ENCODE data around the gene PTP4A1. TPM values are rescaled to one million over a fixed set of nuclear protein-coding genes. Genes with fewer than 3 reads are reported as not detected.

The PTP4A1 gene
- total RNA-seq, 1 donor from 2014 or later, result 108 TPM

DNA sequence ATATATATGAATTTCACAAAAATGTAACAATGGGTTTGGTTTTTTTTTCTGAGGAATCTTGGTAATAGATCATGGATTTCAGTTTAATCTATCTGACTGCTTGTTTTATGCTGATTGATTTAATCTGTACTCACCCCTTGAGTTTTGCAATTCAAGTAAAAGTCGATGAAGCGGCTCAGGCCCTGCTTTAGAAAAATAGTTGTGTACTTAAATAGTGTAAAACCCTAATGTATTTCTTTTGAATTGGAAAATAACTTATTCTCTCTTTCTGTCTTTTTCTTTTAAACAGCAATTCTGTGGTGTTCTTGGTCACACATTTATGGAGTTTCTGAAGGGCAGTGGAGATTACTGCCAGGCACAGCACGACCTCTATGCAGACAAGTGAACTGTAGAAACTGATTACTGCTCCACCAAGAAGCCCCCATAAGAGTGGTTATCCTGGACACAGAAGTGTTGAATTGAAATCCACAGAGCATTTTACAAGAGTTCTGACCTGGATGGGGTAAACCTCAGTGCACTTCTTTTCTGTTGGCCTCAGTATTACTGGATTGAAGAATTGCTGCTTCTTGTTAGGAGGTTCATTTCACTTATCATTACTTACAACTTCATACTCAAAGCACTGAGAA lies 4.0 kb downstream of the PTP4A1 start:
- peaks cover 38% of the 10 kb centered on the region for H3K4me1 Mint-ChIP-seq (ENCODE audit: low read depth)
- H3K4me3 Mint-ChIP-seq (ENCODE audit: unreplicated experiment), result peak overlapping the region; percentile 19
- no peak for DNase-seq (ENCODE audit: low spot score)
- TF ChIP-seq, protein P1, sequence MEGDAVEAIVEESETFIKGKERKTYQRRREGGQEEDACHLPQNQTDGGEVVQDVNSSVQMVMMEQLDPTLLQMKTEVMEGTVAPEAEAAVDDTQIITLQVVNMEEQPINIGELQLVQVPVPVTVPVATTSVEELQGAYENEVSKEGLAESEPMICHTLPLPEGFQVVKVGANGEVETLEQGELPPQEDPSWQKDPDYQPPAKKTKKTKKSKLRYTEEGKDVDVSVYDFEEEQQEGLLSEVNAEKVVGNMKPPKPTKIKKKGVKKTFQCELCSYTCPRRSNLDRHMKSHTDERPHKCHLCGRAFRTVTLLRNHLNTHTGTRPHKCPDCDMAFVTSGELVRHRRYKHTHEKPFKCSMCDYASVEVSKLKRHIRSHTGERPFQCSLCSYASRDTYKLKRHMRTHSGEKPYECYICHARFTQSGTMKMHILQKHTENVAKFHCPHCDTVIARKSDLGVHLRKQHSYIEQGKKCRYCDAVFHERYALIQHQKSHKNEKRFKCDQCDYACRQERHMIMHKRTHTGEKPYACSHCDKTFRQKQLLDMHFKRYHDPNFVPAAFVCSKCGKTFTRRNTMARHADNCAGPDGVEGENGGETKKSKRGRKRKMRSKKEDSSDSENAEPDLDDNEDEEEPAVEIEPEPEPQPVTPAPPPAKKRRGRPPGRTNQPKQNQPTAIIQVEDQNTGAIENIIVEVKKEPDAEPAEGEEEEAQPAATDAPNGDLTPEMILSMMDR (IDR thresholded peaks at IDR 0.05), result no peak
- H3K27me3 Mint-ChIP-seq (ENCODE audit: low read depth), result no peaks in the 10 kb centered on the region
- H3K27ac Mint-ChIP-seq (ENCODE audit: unreplicated experiment), result peak overlapping the region; percentile 59
- peaks cover 27% of the 10 kb centered on the region for H3K36me3 Mint-ChIP-seq (ENCODE audit: low read depth)
- H3K9me3 Mint-ChIP-seq (ENCODE audit: low read depth), result no peaks in the 10 kb centered on the region

GRCh38 chr6:63576985-63577712 lies 4.9 kb downstream of the PTP4A1 start:
- Mint-ChIP-seq H3K4me3 (ENCODE audit: unreplicated experiment) (no peak overlapping the region), H3K9me3 (ENCODE audit: low read depth) (no peaks in the 10 kb centered on the region), H3K36me3 (ENCODE audit: low read depth) (peaks cover 30% of the 10 kb centered on the region), H3K4me1 (ENCODE audit: low read depth) (peaks cover 31% of the 10 kb centered on the region), H3K27me3 (ENCODE audit: low read depth) (no peaks in the 10 kb centered on the region), H3K27ac (ENCODE audit: unreplicated experiment) (peak overlapping the region; percentile 59)
- DNase-seq (ENCODE audit: low spot score), result no peak
- TF ChIP-seq, protein P1 (IDR thresholded peaks at IDR 0.05), result no peak

DNA sequence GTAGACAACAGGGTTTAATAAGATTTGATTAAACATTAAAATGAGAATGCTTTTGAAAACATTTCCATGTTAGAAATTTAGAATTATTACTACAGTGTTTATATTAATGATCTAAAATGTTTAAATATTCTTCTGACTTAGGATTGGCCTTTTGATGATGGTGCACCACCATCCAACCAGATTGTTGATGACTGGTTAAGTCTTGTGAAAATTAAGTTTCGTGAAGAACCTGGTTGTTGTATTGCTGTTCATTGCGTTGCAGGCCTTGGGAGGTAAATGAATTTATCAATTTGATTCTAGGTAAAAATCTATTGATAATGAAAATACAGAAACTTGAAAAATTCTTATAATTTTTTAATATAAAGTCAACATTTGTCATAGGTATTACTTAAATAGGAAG lies 6.5 kb downstream of the PTP4A1 start:
- H3K27me3 Mint-ChIP-seq (ENCODE audit: low read depth), result no peaks in the 10 kb centered on the region
- peaks cover 36% of the 10 kb centered on the region for H3K36me3 Mint-ChIP-seq (ENCODE audit: low read depth)
- H3K9me3 Mint-ChIP-seq (ENCODE audit: low read depth), result no peaks in the 10 kb centered on the region
- H3K4me3 Mint-ChIP-seq (ENCODE audit: unreplicated experiment), result no peak overlapping the region
- TF ChIP-seq, protein P1 (IDR thresholded peaks at IDR 0.05), result no peak
- peaks cover 31% of the 10 kb centered on the region for H3K4me1 Mint-ChIP-seq (ENCODE audit: low read depth)
- DNase-seq (ENCODE audit: low spot score), result no peak
- no peak overlapping the region for H3K27ac Mint-ChIP-seq (ENCODE audit: unreplicated experiment)

DNA sequence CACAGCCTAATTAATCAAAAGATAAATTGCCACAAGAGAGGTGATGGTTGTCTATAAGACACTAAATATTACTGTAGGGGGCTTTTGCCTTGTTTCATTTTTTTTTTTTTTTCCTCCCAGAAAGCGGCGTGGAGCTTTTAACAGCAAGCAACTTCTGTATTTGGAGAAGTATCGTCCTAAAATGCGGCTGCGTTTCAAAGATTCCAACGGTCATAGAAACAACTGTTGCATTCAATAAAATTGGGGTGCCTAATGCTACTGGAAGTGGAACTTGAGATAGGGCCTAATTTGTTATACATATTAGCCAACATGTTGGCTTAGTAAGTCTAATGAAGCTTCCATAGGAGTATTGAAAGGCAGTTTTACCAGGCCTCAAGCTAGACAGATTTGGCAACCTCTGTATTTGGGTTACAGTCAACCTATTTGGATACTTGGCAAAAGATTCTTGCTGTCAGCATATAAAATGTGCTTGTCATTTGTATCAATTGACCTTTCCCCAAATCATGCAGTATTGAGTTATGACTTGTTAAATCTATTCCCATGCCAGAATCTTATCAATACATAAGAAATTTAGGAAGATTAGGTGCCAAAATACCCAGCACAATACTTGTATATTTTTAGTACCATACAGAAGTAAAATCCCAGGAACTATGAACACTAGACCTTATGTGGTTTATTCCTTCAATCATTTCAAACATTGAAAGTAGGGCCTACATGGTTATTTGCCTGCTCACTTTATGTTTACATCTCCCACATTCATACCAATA lies 7.8 kb downstream of the PTP4A1 start:
- DNase-seq (ENCODE audit: low spot score), result no peak
- Mint-ChIP-seq H3K9me3 (ENCODE audit: low read depth) (no peaks in the 10 kb centered on the region), H3K36me3 (ENCODE audit: low read depth) (peaks cover 35% of the 10 kb centered on the region), H3K4me1 (ENCODE audit: low read depth) (peaks cover 20% of the 10 kb centered on the region), H3K27ac (ENCODE audit: unreplicated experiment) (peak overlapping the region; percentile 8), H3K27me3 (ENCODE audit: low read depth) (no peaks in the 10 kb centered on the region), H3K4me3 (ENCODE audit: unreplicated experiment) (no peak overlapping the region)
- TF ChIP-seq, protein P1 (IDR thresholded peaks at IDR 0.05), result no peak

- DNase-seq (ENCODE audit: low spot score), result no peak
- Mint-ChIP-seq H3K36me3 (ENCODE audit: low read depth) (peaks cover 35% of the 10 kb centered on the region), H3K9me3 (ENCODE audit: low read depth) (no peaks in the 10 kb centered on the region), H3K4me1 (ENCODE audit: low read depth) (peaks cover 15% of the 10 kb centered on the region), H3K27ac (ENCODE audit: unreplicated experiment) (no peak overlapping the region), H3K27me3 (ENCODE audit: low read depth) (no peaks in the 10 kb centered on the region), H3K4me3 (ENCODE audit: unreplicated experiment) (no peak overlapping the region)
- TF ChIP-seq, protein P1 (IDR thresholded peaks at IDR 0.05), result no peak
These were observed 8.4 kb downstream of the PTP4A1 start for GRCh38 chr6:63580704-63580961.
